HCT116 (cell line): ENCODE results near the gene RND3. TPM values are rescaled to one million over a fixed set of nuclear protein-coding genes. Genes with fewer than 3 reads are reported as not detected.
A peak's percentile ranks its signal among the peaks of the same experiment; 100 is the strongest.

Source experiments
- ATAC-seq: fragments of 200-7000 bp; cut with Tn5 transposase; 2 replicates; pipeline ENCODE4 v1.9.1; 2020; ENCODE audit warnings: mild to moderate bottlenecking, moderate library complexity
- BruUV-seq: library from RNA; stranded (reverse); fragments of 400-500 nt; replicated peaks from 2 replicates; lab custom pipeline; 2021; lab: Mats Ljungman, UMichigan
- CTCF ChIA-PET: fragments of 300-600 bp; sonication (Branson Sonifier 250); formaldehyde crosslinking; loops from one replicate; lab custom pipeline; 2021; ENCODE audit warnings: antibody characterized with exemption; lab: Charles Lee
- POLR2A ChIA-PET: fragments of 300-600, 350-600 bp; sonication (Branson Sonifier 250); formaldehyde crosslinking; loops from one replicate; lab custom pipeline; 2021; ENCODE audit warnings: antibody characterized with exemption; lab: Charles Lee
- RAD21 ChIA-PET, 2 experiments: fragments of 300-600 bp; sonication (Branson Sonifier 250); formaldehyde crosslinking; loops; one replicate each; lab custom pipeline; 2023; ENCODE audit warnings: low total read pairs in 2 of 2; ENCODE audit not compliant: uncharacterized antibody in 2 of 2, unreplicated experiment in 2 of 2, low non-redundant PET in 1 of 2; lab: Charles Lee
- DNase-seq: peaks from one replicate; pipeline ENCODE4 v3.0.0-alpha.2; 2010; ENCODE audit warnings: low read depth, low spot score
- H2AFZ ChIP-seq: fragments of 200-600 bp; shearing (Covaris generic), sonication (generic); 2 replicates; pipeline ENCODE4 v1.6.1; 2017; ENCODE audit warnings: low read depth, mixed run types, mixed read lengths, antibody characterized with exemption, low read length; ENCODE audit not compliant: poor library complexity, severe bottlenecking
- H3K27ac ChIP-seq: 2 replicates; pipeline ENCODE4 v1.5.1; 2012; ENCODE audit warnings: low read depth, low read length
- H3K27me3 ChIP-seq: fragments of 200-600 bp; sonication (generic); 2 replicates; pipeline ENCODE4 v1.6.1; 2016; ENCODE audit warnings: mixed run types, low read length, mixed read lengths; ENCODE audit not compliant: insufficient read depth
- H3K36me3 ChIP-seq, 2 experiments: fragments of 200-500 bp in 1 of 2; fragments of 200-600 bp in 1 of 2; sonication (Bioruptor generic) in 1 of 2; sonication (generic) in 1 of 2; 2 replicates each; pipeline versions ENCODE4 v1.5.1 to v1.6.1; 2014 to 2016; ENCODE audit warnings: low read length in 2 of 2, inconsistent platforms in 1 of 2, mixed read lengths in 1 of 2, mixed run types in 1 of 2; ENCODE audit not compliant: insufficient read depth in 2 of 2, control insufficient read depth in 1 of 2
- H3K4me1 ChIP-seq, 2 experiments: fragments of 200-600 bp in 1 of 2; sonication (generic) in 1 of 2; 2 replicates each; pipeline versions ENCODE4 v1.5.1 to v1.6.1; 2012 to 2017; ENCODE audit warnings: low read length in 2 of 2, inconsistent platforms in 1 of 2, mild to moderate bottlenecking in 1 of 2, mixed read lengths in 1 of 2, mixed run types in 1 of 2, moderate library complexity in 1 of 2; ENCODE audit not compliant: insufficient read depth in 2 of 2, control insufficient read depth in 1 of 2
- H3K4me2 ChIP-seq: fragments of 200-600 bp; sonication (generic); 2 replicates; pipeline ENCODE4 v1.6.1; 2017; ENCODE audit warnings: mixed run types, low read length, mixed read lengths
- H3K4me3 ChIP-seq, 2 experiments: fragments of 200-600 bp in 1 of 2; sonication (generic) in 1 of 2; replicated peaks in 1 of 2; 2 replicates each; pipeline ENCODE4 v1.5.1; 2011 to 2016; ENCODE audit warnings: low read length in 2 of 2, control low read depth in 1 of 2, low read depth in 1 of 2, mild to moderate bottlenecking in 1 of 2, mixed read lengths in 1 of 2, mixed run types in 1 of 2
- H3K79me2 ChIP-seq: fragments of 200-600 bp; sonication (generic); 2 replicates; pipeline ENCODE4 v1.6.1; 2017; ENCODE audit warnings: mild to moderate bottlenecking, mixed run types, low read length, moderate library complexity, mixed read lengths; ENCODE audit not compliant: insufficient read depth
- H3K9ac ChIP-seq: fragments of 200-600 bp; sonication (generic); 2 replicates; pipeline ENCODE4 v1.6.1; 2016; ENCODE audit warnings: low read length, mixed read lengths
- H3K9me2 ChIP-seq: fragments of 200-600 bp; sonication (generic), shearing (Covaris generic); 2 replicates; pipeline ENCODE4 v1.6.1; 2017; ENCODE audit warnings: mixed run types, mild to moderate bottlenecking, moderate library complexity; ENCODE audit not compliant: insufficient read depth
- H3K9me3 ChIP-seq, 2 experiments: fragments of 200-500 bp in 1 of 2; fragments of 200-600 bp in 1 of 2; sonication (Bioruptor generic) in 1 of 2; sonication (generic) in 1 of 2; 2 replicates each; pipeline ENCODE4 v1.6.1; 2014 to 2017; ENCODE audit warnings: low read length in 2 of 2, mixed read lengths in 2 of 2, inconsistent platforms in 1 of 2, low read depth in 1 of 2, mild to moderate bottlenecking in 1 of 2, mixed run types in 1 of 2, moderate library complexity in 1 of 2; ENCODE audit not compliant: control insufficient read depth in 1 of 2, insufficient read depth in 1 of 2
- H4K20me1 ChIP-seq: fragments of 200-600 bp; sonication (generic), shearing (Covaris generic); 2 replicates; pipeline ENCODE4 v1.6.1; 2017; ENCODE audit warnings: mixed run types, mild to moderate bottlenecking, moderate library complexity; ENCODE audit not compliant: insufficient read depth
- ATF3 ChIP-seq: IDR thresholded peaks from 2 replicates; pipeline ENCODE4 v1.6.1; 2012
- CTCF ChIP-seq, 3 experiments: fragments of 200-600 bp in 1 of 3; sonication (generic) in 1 of 3; IDR thresholded peaks in 2 of 3; conservative IDR thresholded peaks in 1 of 3; 2 replicates each; pipeline ENCODE4 v1.5.1; 2012 to 2017; ENCODE audit warnings: low read depth in 2 of 3, low read length in 2 of 3, antibody characterized with exemption in 1 of 3, borderline replicate concordance in 1 of 3, control low read depth in 1 of 3, mild to moderate bottlenecking in 1 of 3, mixed read lengths in 1 of 3, mixed run types in 1 of 3, moderate library complexity in 1 of 3; ENCODE audit not compliant: insufficient read depth in 1 of 3
- EGR1 ChIP-seq: IDR thresholded peaks from 2 replicates; pipeline ENCODE4 v1.6.1; 2012; ENCODE audit warnings: low read depth
- EZH2 ChIP-seq: fragments of 200-600 bp; sonication (generic); IDR thresholded peaks from 2 replicates; pipeline ENCODE4 v1.6.1; 2017; ENCODE audit warnings: antibody characterized with exemption, mixed run types
- RAD21 ChIP-seq: IDR thresholded peaks from 2 replicates; pipeline ENCODE4 v1.6.1; 2012; ENCODE audit warnings: low read depth, mild to moderate bottlenecking
- SRF ChIP-seq: IDR thresholded peaks from 2 replicates; pipeline ENCODE4 v1.6.1; 2012; ENCODE audit warnings: low read depth
- ZBTB33 ChIP-seq: IDR thresholded peaks from 2 replicates; pipeline ENCODE4 v1.6.1; 2011; ENCODE audit warnings: mild to moderate bottlenecking, low read length, moderate library complexity; ENCODE audit not compliant: insufficient replicate concordance; ENCODE audit errors: extremely low read depth
- intact Hi-C: fragments of 100-400 bp; cut with micrococcal nuclease; formaldehyde crosslinking; loops from 2 replicates; pipeline ENCODE4 v1.10.0; 2022
- total RNA-seq: library from RNA; stranded (reverse); gene quantifications from one replicate; pipeline ENCODE4 v1.2.1, GENCODE V29; 2021; ENCODE audit not compliant: unreplicated experiment

The RND3 gene
- total RNA-seq, 1 experiment from 2014 or later, result 15.0 TPM

- Histone ChIP-seq H3K4me1 (peaks cover under 1 to 58% of the 10 kb centered on the region in 2 experiments; a peak in 3 of 4 replicates), H2AFZ (no peak overlapping the region), H3K9me2 (no peaks in the 10 kb centered on the region), H4K20me1 (peaks cover 9% of the 10 kb centered on the region; the same call in 1 of the 2 replicates), H3K79me2 (peaks cover 59% of the 10 kb centered on the region), H3K27me3 (no peaks in the 10 kb centered on the region), H3K9me3 (no peaks in the 10 kb centered on the region), H3K27ac (no peak overlapping the region), H3K4me2 (peak overlapping the region; percentile 15; the same call in 1 of the 2 replicates), H3K36me3 (peaks cover 17 to 58% of the 10 kb centered on the region in 2 experiments; a peak in 3 of 4 replicates)
- DNase-seq, result no peak
- intact Hi-C loops, result no loop called here
- no peak for ATAC-seq
- POLR2A ChIA-PET, result no interaction called here
- no TSS peak for BruUV-seq
- CTCF ChIA-PET, result no interaction called here
- TF ChIP-seq EZH2 (no peak), CTCF (IDR thresholded peaks at IDR 0.05 in 2 of 3, conservative IDR thresholded peaks at IDR 0.05 in 1 of 3; ENCODE audit: borderline replicate concordance in 1 of 3, insufficient read depth in 1 of 3, low read depth in 2 of 3, low read length in 2 of 3) (no peak), ZBTB33 (no peak), ATF3 (no peak), EGR1 (no peak), SRF (no peak), RAD21 (no peak)
- TF ChIP-seq, all 23 proteins: peak for 0
- no peak overlapping the region for H3K4me3 ChIP-seq
- RAD21 ChIA-PET, result no interaction called here
- no peak overlapping the region for H3K9ac ChIP-seq
Observed at GRCh38 chr2:150471813-150472510, 15.5 kb downstream of the RND3 start.
